ENCODE data around the gene CNPY1. TPM values are rescaled to one million over a fixed set of nuclear protein-coding genes. Genes with fewer than 3 reads are reported as not detected.

Gene CNPY1
- total and polyA plus RNA-seq, 9 of the 15 experiments (the other 6 are each of a cell fraction or from before 2014, with no cell fraction given) = not detected

DNA sequence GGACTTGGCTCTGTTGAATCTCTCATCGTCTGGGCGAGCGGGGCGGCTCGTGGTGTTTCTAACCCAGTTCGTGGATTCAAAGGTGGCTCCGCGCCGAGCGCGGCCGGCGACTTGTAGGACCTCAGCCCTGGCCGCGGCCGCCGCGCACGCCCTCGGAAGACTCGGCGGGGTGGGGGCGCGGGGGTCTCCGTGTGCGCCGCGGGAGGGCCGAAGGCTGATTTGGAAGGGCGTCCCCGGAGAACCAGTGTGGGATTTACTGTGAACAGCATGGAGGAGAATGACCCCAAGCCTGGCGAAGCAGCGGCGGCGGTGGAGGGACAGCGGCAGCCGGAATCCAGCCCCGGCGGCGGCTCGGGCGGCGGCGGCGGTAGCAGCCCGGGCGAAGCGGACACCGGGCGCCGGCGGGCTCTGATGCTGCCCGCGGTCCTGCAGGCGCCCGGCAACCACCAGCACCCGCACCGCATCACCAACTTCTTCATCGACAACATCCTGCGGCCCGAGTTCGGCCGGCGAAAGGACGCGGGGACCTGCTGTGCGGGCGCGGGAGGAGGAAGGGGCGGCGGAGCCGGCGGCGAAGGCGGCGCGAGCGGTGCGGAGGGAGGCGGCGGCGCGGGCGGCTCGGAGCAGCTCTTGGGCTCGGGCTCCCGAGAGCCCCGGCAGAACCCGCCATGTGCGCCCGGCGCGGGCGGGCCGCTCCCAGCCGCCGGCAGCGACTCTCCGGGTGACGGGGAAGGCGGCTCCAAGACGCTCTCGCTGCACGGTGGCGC is 88.1 kb downstream of the CNPY1 start, which contains the start of gene EN2 (continued):
- TF ChIP-seq, protein P1, sequence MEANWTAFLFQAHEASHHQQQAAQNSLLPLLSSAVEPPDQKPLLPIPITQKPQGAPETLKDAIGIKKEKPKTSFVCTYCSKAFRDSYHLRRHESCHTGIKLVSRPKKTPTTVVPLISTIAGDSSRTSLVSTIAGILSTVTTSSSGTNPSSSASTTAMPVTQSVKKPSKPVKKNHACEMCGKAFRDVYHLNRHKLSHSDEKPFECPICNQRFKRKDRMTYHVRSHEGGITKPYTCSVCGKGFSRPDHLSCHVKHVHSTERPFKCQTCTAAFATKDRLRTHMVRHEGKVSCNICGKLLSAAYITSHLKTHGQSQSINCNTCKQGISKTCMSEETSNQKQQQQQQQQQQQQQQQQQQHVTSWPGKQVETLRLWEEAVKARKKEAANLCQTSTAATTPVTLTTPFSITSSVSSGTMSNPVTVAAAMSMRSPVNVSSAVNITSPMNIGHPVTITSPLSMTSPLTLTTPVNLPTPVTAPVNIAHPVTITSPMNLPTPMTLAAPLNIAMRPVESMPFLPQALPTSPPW (CRISPR knock-in tag; IDR thresholded peaks at IDR 0.05) = no peak
- TF ChIP-seq CREBBP (IDR thresholded peaks at IDR 0.05; ENCODE audit: low read depth, low read length) (no peak), PRMT5 (CRISPR knock-in tag; IDR thresholded peaks at IDR 0.05) (no peak)

DNA sequence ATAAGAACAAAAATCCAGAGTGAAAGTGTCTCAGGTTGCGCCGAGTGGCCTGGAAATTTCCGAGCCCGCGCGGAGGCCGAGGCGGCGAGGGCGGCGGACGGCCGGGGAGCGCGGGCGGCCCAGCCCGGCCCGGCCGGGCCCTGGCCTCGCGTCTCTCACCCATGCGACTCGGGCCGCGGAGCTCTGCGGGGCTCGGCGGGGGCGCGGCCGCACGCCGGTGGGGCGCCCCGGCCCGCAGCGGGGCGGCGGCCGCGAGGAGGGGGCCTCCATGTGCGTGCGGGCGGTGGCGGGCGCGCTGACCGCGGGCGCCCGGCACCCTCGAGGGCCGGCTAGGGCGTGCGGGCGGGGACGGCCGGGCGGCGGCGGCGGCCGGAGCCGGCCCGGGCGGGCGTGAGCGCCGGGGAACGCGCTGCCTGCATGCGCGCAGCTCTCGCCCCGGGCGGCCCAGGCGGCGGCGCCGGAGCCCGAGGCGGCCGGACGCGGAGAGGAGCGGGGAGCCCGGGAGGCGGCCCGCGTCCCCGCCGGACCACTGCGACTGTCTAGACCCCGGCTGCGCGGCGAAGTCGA is 88.7 kb downstream of the CNPY1 start:
- no peak for FAIRE-seq
- TF ChIP-seq KDM2B (CRISPR knock-in tag; IDR thresholded peaks at IDR 0.05) = no peak
- TF ChIP-seq, protein P1 (CRISPR knock-in tag; IDR thresholded peaks at IDR 0.05) = peak; percentile 4; the same call in 1 of the 2 replicates
- POLR2A ChIA-PET = no interaction called here
- no peaks in the 10 kb centered on the region for H3K79me2 ChIP-seq (ENCODE audit: control insufficient read depth, insufficient read depth, low read length)
- no peak overlapping the region for H2AFZ ChIP-seq (ENCODE audit: low read depth, low read length)
- peaks cover 3% of the 10 kb centered on the region; the same call in 1 of the 2 replicates for H4K20me1 ChIP-seq (replicated peaks; ENCODE audit: control insufficient read depth, insufficient read depth, low read length)
- 63% methylated on average over 28 of the region's 98 CpGs for WGBS (ENCODE audit: insufficient coverage, low coverage, missing lambda C conversion rate)
- no peak overlapping the region for H3K4me2 ChIP-seq (ENCODE audit: insufficient read depth, low read length)
- H3K4me3 ChIP-seq = no peak overlapping the region
- H3K27ac ChIP-seq (ENCODE audit: extremely low read depth, low read depth, low read length) = no peak overlapping the region
- in situ Hi-C loops (cut with MboI) (no loop called here), intact Hi-C loops (cut with micrococcal nuclease) (no loop called here)
- CTCF ChIA-PET (ENCODE audit: low intra/inter-chr PET ratio) = no interaction called here
- H3K9me1 ChIP-seq (ENCODE audit: control insufficient read depth, insufficient read depth, low read length) = no peaks in the 10 kb centered on the region
- BruUV-seq (replicated peaks) = no TSS peak
- peak in 2 of 4 experiments; percentile 35 to 41 for DNase-seq (ENCODE audit: extremely low read depth in 1 of 4, low spot score in 3 of 4)
- no peak overlapping the region for H3K9ac ChIP-seq (ENCODE audit: insufficient read depth in 1 of 2, low read depth in 2 of 2, low read length in 2 of 2)
- H3K36me3 ChIP-seq (ENCODE audit: control insufficient read depth, insufficient read depth, low read length) = no peaks in the 10 kb centered on the region
- H3K4me1 ChIP-seq (replicated peaks in 1 of 2; ENCODE audit: control insufficient read depth in 2 of 2, insufficient read depth in 2 of 2, low read length in 2 of 2) = peaks cover 0 to 29% of the 10 kb centered on the region in 2 experiments; a peak in 2 of 5 replicates
- no peaks in the 10 kb centered on the region for H3K9me3 ChIP-seq (replicated peaks; ENCODE audit: control insufficient read depth, insufficient read depth, low read depth, low read length)
- no peak for ATAC-seq
- peaks cover 58 to 78% of the 10 kb centered on the region in 2 experiments for H3K27me3 ChIP-seq (ENCODE audit: control insufficient read depth in 2 of 2, insufficient read depth in 2 of 2, low read length in 2 of 2)

All from K562 (cell line).